K562 (cell line): Measurements from ENCODE around the gene SRSF6. TPM values are rescaled to one million over a fixed set of nuclear protein-coding genes. Genes with fewer than 3 reads are reported as not detected.
A peak's percentile ranks its signal among the peaks of the same experiment; 100 is the strongest.

Experiments used
- ATAC-seq: fragments of 200-7000 bp; cut with Tn5 transposase; 3 replicates; pipeline ENCODE4 v1.9.1; 2020; ENCODE audit warnings: moderate library complexity
- BruUV-seq: library from RNA; stranded (reverse); fragments of 400-500 nt; replicated peaks from 2 replicates; lab custom pipeline; 2021; lab: Mats Ljungman, UMichigan
- CTCF ChIA-PET: fragments of 300-600 bp; formaldehyde crosslinking; extraction: SDS; loops from one replicate; lab custom pipeline; 2021; ENCODE audit warnings: low intra/inter-chr PET ratio; lab: Yijun Ruan, JAX
- POLR2A ChIA-PET: fragments of 300-600, 350-650 bp; sonication (Branson Sonifier 250); formaldehyde crosslinking; extraction: SDS; loops from one replicate; lab custom pipeline; 2021; ENCODE audit warnings: antibody characterized with exemption, inconsistent platforms; lab: Yijun Ruan, JAX
- DNase-seq, 4 experiments: peaks; one replicate each; pipeline versions ENCODE4 v3.0.0 to v3.0.0-alpha.2; 2011 to 2018; ENCODE audit warnings: low spot score in 3 of 4, mixed read lengths in 3 of 4; ENCODE audit errors: extremely low read depth in 1 of 4
- FAIRE-seq: peaks from 2 replicates; lab custom pipeline; 2011; peaks lifted over from hg19 to GRCh38; lab: Jason Lieb, UNC
- H2AFZ ChIP-seq: 2 replicates; pipeline ENCODE4 v1.6.0; 2011; ENCODE audit warnings: low read depth, low read length, control low read depth, inconsistent platforms
- H3K27ac ChIP-seq: fragments of 200-600 bp; 3 replicates; pipeline ENCODE4 v1.8.0; 2011; ENCODE audit warnings: low read depth, mild to moderate bottlenecking, control low read depth, inconsistent platforms, low read length, moderate library complexity, mixed read lengths; ENCODE audit errors: extremely low read depth
- H3K27me3 ChIP-seq, 2 experiments: fragments of 300-600 bp in 1 of 2; 2 replicates in 1 of 2; 3 replicates in 1 of 2; pipeline versions ENCODE4 v1.6.0 to v1.8.0; 2011; ENCODE audit warnings: inconsistent platforms in 2 of 2, low read length in 2 of 2, mild to moderate bottlenecking in 1 of 2, mixed read lengths in 1 of 2, moderate library complexity in 1 of 2; ENCODE audit not compliant: control insufficient read depth in 2 of 2, insufficient read depth in 2 of 2
- H3K36me3 ChIP-seq: fragments of 300-600 bp; 3 replicates; pipeline ENCODE4 v1.8.0; 2011; ENCODE audit warnings: mild to moderate bottlenecking, low read length, inconsistent platforms; ENCODE audit not compliant: control insufficient read depth, insufficient read depth
- H3K4me1 ChIP-seq, 2 experiments: fragments of 200-600 bp in 1 of 2; replicated peaks in 1 of 2; 2 replicates in 1 of 2; 3 replicates in 1 of 2; pipeline versions ENCODE4 v1.5.1 to v1.8.0; 2011; ENCODE audit warnings: inconsistent platforms in 2 of 2, low read length in 2 of 2, mild to moderate bottlenecking in 1 of 2, mixed read lengths in 1 of 2, moderate library complexity in 1 of 2; ENCODE audit not compliant: control insufficient read depth in 2 of 2, insufficient read depth in 2 of 2
- H3K4me2 ChIP-seq: 2 replicates; pipeline ENCODE4 v1.6.1; 2011; ENCODE audit warnings: low read length, control low read depth, inconsistent platforms, mixed read lengths; ENCODE audit not compliant: insufficient read depth
- H3K4me3 ChIP-seq: fragments of 200-600 bp; sonication (generic), shearing (Covaris generic); 2 replicates; pipeline ENCODE4 v1.5.1; 2016; ENCODE audit warnings: control low read depth, inconsistent platforms
- H3K79me2 ChIP-seq: fragments of 200-600 bp; 3 replicates; pipeline ENCODE4 v1.8.0; 2011; ENCODE audit warnings: low read length, inconsistent platforms; ENCODE audit not compliant: control insufficient read depth, insufficient read depth
- H3K9ac ChIP-seq, 2 experiments: 2 replicates each; pipeline versions ENCODE4 v1.6.0 to v1.6.1; 2011; ENCODE audit warnings: low read depth in 2 of 2, low read length in 2 of 2, control low read depth in 1 of 2, inconsistent platforms in 1 of 2, mild to moderate bottlenecking in 1 of 2, mixed read lengths in 1 of 2; ENCODE audit not compliant: insufficient read depth in 1 of 2
- H3K9me1 ChIP-seq: one replicate; pipeline ENCODE4 v1.6.0; 2011; ENCODE audit warnings: inconsistent platforms, mild to moderate bottlenecking, low read length, moderate library complexity; ENCODE audit not compliant: control insufficient read depth, insufficient read depth
- H3K9me3 ChIP-seq: replicated peaks from 2 replicates; pipeline ENCODE4 v1.5.1; 2011; ENCODE audit warnings: low read depth, low read length, inconsistent platforms; ENCODE audit not compliant: control insufficient read depth, insufficient read depth
- H4K20me1 ChIP-seq: replicated peaks from 2 replicates; pipeline ENCODE4 v1.6.1; 2011; ENCODE audit warnings: low read length, inconsistent platforms, mixed read lengths; ENCODE audit not compliant: control insufficient read depth, insufficient read depth
- C11orf30 ChIP-seq: fragments of 450-650 bp; IDR thresholded peaks from 2 replicates; pipeline ENCODE4 v1.6.1; 2016; ENCODE audit warnings: low read depth, mild to moderate bottlenecking
- HBP1 ChIP-seq: fragments of 450-650 bp; formaldehyde crosslinking; IDR thresholded peaks from 2 replicates; pipeline ENCODE4 v1.4.0; 2022; ENCODE audit warnings: missing genetic modification characterization
- MAFF ChIP-seq: IDR thresholded peaks from 2 replicates; pipeline ENCODE4 v1.6.1; 2012; ENCODE audit warnings: low read length, improper control_type of control experiment
- MAFG ChIP-seq: fragments of 450-650 bp; conservative IDR thresholded peaks from 2 replicates; pipeline ENCODE4 v1.6.1; 2016; ENCODE audit warnings: missing genetic modification characterization, missing compliant biosample characterization
- MAFK ChIP-seq: IDR thresholded peaks from 2 replicates; pipeline ENCODE4 v1.6.1; 2011; ENCODE audit warnings: low read length, improper control_type of control experiment
- MAX ChIP-seq: sonication (generic); formaldehyde crosslinking; IDR thresholded peaks from 2 replicates; pipeline ENCODE4 v1.9.0; 2022; ENCODE audit warnings: mild to moderate bottlenecking, missing genetic modification reagents
- POLR2A ChIP-seq: fragments of 450-650 bp; conservative IDR thresholded peaks from 2 replicates; pipeline ENCODE4 v1.6.1; 2016
- POLR2B ChIP-seq: fragments of 450-650 bp; IDR thresholded peaks from 2 replicates; pipeline ENCODE4 v1.6.1; 2018; ENCODE audit warnings: low read depth; ENCODE audit not compliant: partially characterized antibody
- POLR2G ChIP-seq: fragments of 200-400 bp; formaldehyde crosslinking; IDR thresholded peaks from 2 replicates; pipeline ENCODE4 v1.6.1; 2017; ENCODE audit warnings: low read depth, mild to moderate bottlenecking, antibody characterized with exemption, low read length, moderate library complexity
- RBFOX2 ChIP-seq: fragments of 200-400 bp; formaldehyde crosslinking; IDR thresholded peaks from 2 replicates; pipeline ENCODE4 v1.6.1; 2017; ENCODE audit warnings: low read depth, mild to moderate bottlenecking, low read length, moderate library complexity
- RBM22 ChIP-seq: fragments of 200-400 bp; formaldehyde crosslinking; IDR thresholded peaks from 2 replicates; pipeline ENCODE4 v1.6.1; 2018; ENCODE audit warnings: low read length, low read depth; ENCODE audit not compliant: poor library complexity, severe bottlenecking
- SMAD3 ChIP-seq: fragments of 450-650 bp; formaldehyde crosslinking; conservative IDR thresholded peaks from 2 replicates; pipeline ENCODE4 v1.4.0; 2020; ENCODE audit warnings: mild to moderate bottlenecking
- THRB ChIP-seq: fragments of 450-650 bp; formaldehyde crosslinking; conservative IDR thresholded peaks from 2 replicates; pipeline ENCODE4 v1.4.0; 2022; ENCODE audit warnings: mild to moderate bottlenecking, missing genetic modification characterization
- XRCC4 ChIP-seq: IDR thresholded peaks from one replicate; pipeline ENCODE4 v1.6.1; 2011; ENCODE audit not compliant: insufficient read depth, insufficient read length; ENCODE audit errors: extremely low read depth
- ZNF23 ChIP-seq: fragments of 250-450 bp; sonication (Bioruptor Pico); IDR thresholded peaks from 2 replicates; pipeline ENCODE4 v1.4.0; 2020; ENCODE audit warnings: mild to moderate bottlenecking
- ZNF316 ChIP-seq: fragments of 450-650 bp; IDR thresholded peaks from 2 replicates; pipeline ENCODE4 v1.6.1; 2016
- WGBS: fragments of 100-300 bp; shearing (Covaris generic); methylation state at CpG from one replicate; pipeline ENCODE4 v1.1.6; 2016; ENCODE audit warnings: low coverage, mixed read lengths; ENCODE audit not compliant: insufficient coverage; ENCODE audit errors: missing lambda C conversion rate; 5-methylcytosine and 5-hydroxymethylcytosine counted together
- in situ Hi-C: fragments of 300-500 bp; cut with MboI; formaldehyde crosslinking; loops from 4 replicates; pipeline ENCODE4 v1.15.0; 2018; ENCODE audit warnings: inconsistent platforms, mixed read lengths
- intact Hi-C: fragments of 100-400 bp; cut with micrococcal nuclease; formaldehyde crosslinking; loops from 2 replicates; pipeline ENCODE4 v1.14.2; 2022
- polyA plus RNA-seq, 8 experiments: library from polyadenylated mRNA; depleted of rRNA in 4 of 8; stranded (reverse) in 5 of 8; unstranded in 3 of 8; fragments of >200 nt; fragmentation: Nextera tagmentation in 2 of 8; fragmentation: Illumina TruSeq in 1 of 8; extraction: Ambion mirVana in 2 of 8; extraction: Trizol in 1 of 8; gene quantifications; 2 replicates each; pipeline versions ENCODE4 v1.2.1 to v1.2.3, GENCODE V29; 2011 to 2014; ENCODE audit warnings: inconsistent platforms in 1 of 8, missing spikeins in 1 of 8
- total RNA-seq, 7 experiments: library from RNA; depleted of rRNA in 6 of 7; stranded (reverse); fragments of >200 nt in 6 of 7; fragmentation: Illumina TruSeq in 2 of 7; extraction: Trizol in 2 of 7; gene quantifications; 2 replicates each; pipeline versions ENCODE4 v1.2.1 to v1.2.3, GENCODE V29; 2011 to 2021; ENCODE audit warnings: low replicate concordance in 1 of 7

SRSF6 gene
- total and polyA plus RNA-seq, 9 of the 15 experiments (the other 6 are each of a cell fraction or from before 2014, with no cell fraction given), result 52.4 to 165 (median 117) TPM

GRCh38 chr20:43462660-43463526 lies 5.2 kb downstream of the SRSF6 start:
- DNase-seq (no peak), ATAC-seq (no peak), FAIRE-seq (no peak)
- no peak overlapping the region for H2AFZ ChIP-seq
- TF ChIP-seq XRCC4 (no peak), ZNF316 (peak; percentile 92), RBM22 (peak; percentile 1), MAFF (peak; percentile 88), POLR2A (0 out of 2 replicates have a peak, but pooled peaks have one; percentile 13), MAFG (peak; percentile 85), THRB (CRISPR knock-in tag) (peak; percentile 42; the same call in 1 of the 2 replicates), RBFOX2 (0 out of 2 replicates have a peak, but pooled peaks have one; percentile 47), MAX (no peak), HBP1 (CRISPR knock-in tag) (0 out of 2 replicates have a peak, but pooled peaks have one; percentile 11), ZNF23 (no peak), MAFK (peak; percentile 88), POLR2B (peak; percentile 35), POLR2G (peak; percentile 19; the same call in 1 of the 2 replicates), SMAD3 (0 out of 2 replicates have a peak, but pooled peaks have one; percentile 43), C11orf30 (peak; percentile 83)
- WGBS, result 86% methylated on average over 4 of the region's 4 CpGs
- intact Hi-C loops, result no loop called here
- no peaks in the 10 kb centered on the region for H3K27me3 ChIP-seq
- peaks cover 4% of the 10 kb centered on the region for H3K9me1 ChIP-seq
- in situ Hi-C loops, result no loop called here
- H3K4me3 ChIP-seq, result no peak overlapping the region
- no peaks in the 10 kb centered on the region for H3K9me3 ChIP-seq
- ChIA-PET POLR2A (interaction anchor here (1.0 to 3.8 kb wide), 4 partner anchors 9 to 106 kb away, joined by 3 to 23 read pairs (median 6); no protein-coding TSS in a partner anchor), CTCF (no interaction called here)
- peaks cover 51% of the 10 kb centered on the region for H3K79me2 ChIP-seq
- H3K4me1 ChIP-seq, result peaks cover 3 to 7% of the 10 kb centered on the region in 2 experiments; a peak in 4 of 5 replicates
- no TSS peak for BruUV-seq
- no peak overlapping the region for H3K9ac ChIP-seq
- peaks cover 75% of the 10 kb centered on the region for H3K36me3 ChIP-seq
- no peak overlapping the region for H3K27ac ChIP-seq
- no peak overlapping the region for H3K4me2 ChIP-seq
- H4K20me1 ChIP-seq, result peaks cover 13% of the 10 kb centered on the region; the same call in 1 of the 2 replicates
